Activated T-helper 2 cell treated with anti-CD3 and anti-CD28 coated beads, Interferon-gamma antibody, Interleukin-2, Interleukin-4, amounts not matched to agents 10 μg/mL and 5 μg/mL and 100 μg/mL, durations not matched to agents 14 hours and 24 hours and 36 hours (primary cell): ENCODE results near the gene INSM1. TPM values are rescaled to one million over a fixed set of nuclear protein-coding genes. Genes with fewer than 3 reads are reported as not detected.
A peak's percentile ranks its signal among the peaks of the same experiment; 100 is the strongest.

ENCODE experiments used
- DNase-seq: peaks from one replicate; pipeline ENCODE4 v3.0.0; 2021; ENCODE audit warnings: low spot score
- H3K27ac Mint-ChIP-seq: one replicate; pipeline ENCODE4 v1.8.0; 2021; ENCODE audit warnings: mixed read lengths
- H3K27me3 Mint-ChIP-seq: one replicate; pipeline ENCODE4 v1.8.0; 2021; ENCODE audit warnings: low read depth, mixed read lengths
- H3K36me3 Mint-ChIP-seq: one replicate; pipeline ENCODE4 v1.8.0; 2021; ENCODE audit warnings: low read depth, mixed read lengths
- H3K4me1 Mint-ChIP-seq: one replicate; pipeline ENCODE4 v1.8.0; 2021; ENCODE audit warnings: low read depth, mixed read lengths
- H3K4me3 Mint-ChIP-seq: one replicate; pipeline ENCODE4 v1.8.0; 2021; ENCODE audit warnings: low read depth, mild to moderate bottlenecking, moderate library complexity, mixed read lengths
- H3K9me3 Mint-ChIP-seq: one replicate; pipeline ENCODE4 v1.8.0; 2021; ENCODE audit warnings: mixed read lengths
- intact Hi-C: fragments of 100-400 bp; cut with micrococcal nuclease; formaldehyde crosslinking; loops from one replicate; pipeline ENCODE4 v1.15.1; 2023
- total RNA-seq: library from RNA; stranded (reverse); gene quantifications from 2 replicates; pipeline ENCODE4 v1.2.3, GENCODE V29; 2022

INSM1 gene
- total RNA-seq, 1 donor from 2014 or later: 31.5 TPM

GRCh38 chr20:20405623-20406022, 37.7 kb downstream of the INSM1 start:
- H3K27ac Mint-ChIP-seq: peak overlapping the region; percentile 17

DNA sequence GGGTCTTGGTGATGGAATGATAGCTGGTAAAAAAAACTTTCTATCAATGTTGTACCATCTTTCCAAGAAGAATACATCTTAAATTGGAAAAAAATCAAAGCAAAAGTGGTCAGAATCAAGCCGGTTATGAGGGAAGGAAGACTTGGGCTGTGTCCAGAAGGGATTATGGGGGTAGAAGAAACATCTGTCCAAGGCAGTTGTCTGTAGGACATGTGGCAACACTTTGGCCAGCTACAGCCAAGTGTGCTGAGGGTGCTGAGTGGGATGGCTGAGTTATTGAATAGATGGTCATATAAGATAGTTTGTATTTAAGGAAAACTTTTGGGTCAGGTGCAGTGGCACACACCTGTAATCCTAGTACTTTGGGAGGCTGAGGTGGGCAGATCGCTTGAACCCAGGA, 38.4 kb downstream of the INSM1 start:
- H3K27ac Mint-ChIP-seq: no peak overlapping the region
- intact Hi-C loops: no loop called here

More at GRCh38 chr20:20405623-20406022, 37.7 kb downstream of the INSM1 start:
- no peaks in the 10 kb centered on the region for H3K27me3 Mint-ChIP-seq
- intact Hi-C loops: no loop called here
- H3K4me3 Mint-ChIP-seq: no peak overlapping the region
- no peak for DNase-seq
- H3K9me3 Mint-ChIP-seq: no peaks in the 10 kb centered on the region
- H3K36me3 Mint-ChIP-seq: peaks cover 21% of the 10 kb centered on the region
- peaks cover 15% of the 10 kb centered on the region for H3K4me1 Mint-ChIP-seq

DNA sequence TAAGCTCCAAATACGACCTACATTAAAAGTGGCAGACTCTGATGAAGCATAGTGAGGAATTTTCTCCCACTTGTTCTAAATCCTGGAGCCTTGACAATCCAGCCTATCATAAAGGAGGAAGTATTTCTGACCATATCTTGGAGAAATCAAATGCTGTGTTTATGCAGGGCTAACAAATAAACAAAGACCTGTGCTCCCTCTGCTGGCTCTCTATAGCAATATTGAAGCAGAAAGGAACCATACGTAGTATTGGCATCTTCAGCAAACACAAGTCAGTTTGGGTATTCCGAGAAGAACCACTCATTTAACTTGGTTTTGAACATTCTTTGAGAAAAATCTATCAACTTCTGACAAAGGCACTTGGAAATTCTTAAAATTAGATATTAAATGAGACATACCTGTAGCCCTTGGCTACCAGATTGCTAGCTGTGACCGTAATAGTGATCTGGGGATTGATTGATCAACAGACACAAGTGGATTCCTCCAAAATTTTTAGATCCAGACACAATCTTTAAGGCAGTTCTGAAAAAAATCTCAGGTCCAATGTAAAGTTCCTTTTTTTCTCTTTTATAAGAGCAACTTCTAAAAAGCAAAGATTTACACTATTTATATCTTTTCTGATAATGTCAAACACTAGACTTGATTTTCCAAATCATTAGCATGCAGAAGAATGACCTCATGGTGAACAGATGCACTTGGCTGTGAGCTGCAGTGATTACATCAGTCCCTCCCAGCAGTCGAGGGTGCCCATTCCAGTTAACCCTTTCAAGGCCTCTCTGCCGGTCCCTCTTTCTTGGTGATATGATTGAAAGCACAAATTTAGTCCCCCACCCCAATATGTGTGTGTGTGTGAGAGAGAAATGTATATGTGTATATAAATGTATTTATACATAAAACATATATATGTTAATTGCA, 40.2 kb downstream of the INSM1 start:
- Mint-ChIP-seq H3K36me3 (peaks cover 35% of the 10 kb centered on the region), H3K27ac (no peak overlapping the region), H3K9me3 (no peaks in the 10 kb centered on the region), H3K27me3 (no peaks in the 10 kb centered on the region), H3K4me1 (peaks cover 37% of the 10 kb centered on the region), H3K4me3 (peak overlapping the region; percentile 30)
- DNase-seq: no peak
- intact Hi-C loops: no loop called here

More for the DNA sequence above, 38.4 kb downstream of the INSM1 start:
- no peak for DNase-seq
- Mint-ChIP-seq H3K27me3 (no peaks in the 10 kb centered on the region), H3K9me3 (no peaks in the 10 kb centered on the region), H3K36me3 (peaks cover 26% of the 10 kb centered on the region), H3K4me3 (no peak overlapping the region), H3K4me1 (peaks cover 19% of the 10 kb centered on the region)

DNA sequence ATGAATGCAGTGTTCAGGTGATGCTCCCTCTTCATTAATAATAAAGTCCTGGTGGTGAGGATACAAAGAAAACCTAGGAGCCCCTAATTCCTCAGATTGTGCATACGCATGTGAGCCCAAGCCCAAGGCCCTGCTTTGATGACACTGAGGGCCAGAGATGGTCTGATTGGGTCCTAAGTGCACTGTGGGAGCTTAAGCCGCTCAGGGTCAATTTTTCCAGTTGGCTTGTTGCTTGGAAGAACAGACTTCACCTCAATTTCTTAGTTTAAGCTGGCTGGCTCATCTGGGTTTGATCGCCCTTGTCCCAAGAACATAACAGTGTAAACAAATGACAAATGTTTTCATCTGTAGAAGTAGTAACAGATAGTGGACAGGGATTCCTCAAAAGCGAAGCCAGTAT, 41.4 kb downstream of the INSM1 start:
- peaks cover 41% of the 10 kb centered on the region for H3K4me1 Mint-ChIP-seq
- intact Hi-C loops: no loop called here
- no peaks in the 10 kb centered on the region for H3K27me3 Mint-ChIP-seq
- peaks cover 35% of the 10 kb centered on the region for H3K36me3 Mint-ChIP-seq
- no peak overlapping the region for H3K27ac Mint-ChIP-seq
- no peak overlapping the region for H3K4me3 Mint-ChIP-seq
- H3K9me3 Mint-ChIP-seq: no peaks in the 10 kb centered on the region
- no peak for DNase-seq

GRCh38 chr20:20410678-20411077, 42.8 kb downstream of the INSM1 start:
- Mint-ChIP-seq H3K4me1 (peaks cover 47% of the 10 kb centered on the region), H3K36me3 (peaks cover 38% of the 10 kb centered on the region), H3K9me3 (no peaks in the 10 kb centered on the region), H3K4me3 (peak overlapping the region; percentile 68), H3K27me3 (no peaks in the 10 kb centered on the region), H3K27ac (peak overlapping the region; percentile 72)
- DNase-seq: no peak
- intact Hi-C loops: loop anchor here (5.0 kb wide), 1 partner anchor 42 kb away; no protein-coding TSS in a partner anchor

DNA sequence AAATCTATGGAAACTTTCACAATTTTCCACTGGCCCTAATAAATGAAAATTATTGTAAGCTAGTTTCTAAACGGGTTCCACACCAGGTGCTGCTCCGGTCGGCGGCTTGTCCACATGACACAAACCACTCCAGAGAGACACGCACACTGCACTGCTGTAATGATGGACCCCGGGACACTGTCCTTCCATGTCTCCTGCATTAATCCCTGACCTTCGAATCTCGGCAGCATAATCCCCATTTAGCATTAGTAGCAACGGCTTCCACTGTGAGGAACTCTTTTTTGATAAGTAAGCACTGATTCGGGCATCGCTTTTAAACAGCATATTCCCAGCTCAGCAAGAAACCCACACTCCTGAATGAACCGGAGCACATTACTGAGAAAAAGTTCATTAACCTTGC, 43.5 kb downstream of the INSM1 start:
- intact Hi-C loops: loop anchor here (5.0 kb wide), 1 partner anchor 41 kb away; no protein-coding TSS in a partner anchor
- peaks cover 50% of the 10 kb centered on the region for H3K4me1 Mint-ChIP-seq
- peak overlapping the region; percentile 89 for H3K27ac Mint-ChIP-seq
- no peaks in the 10 kb centered on the region for H3K9me3 Mint-ChIP-seq
- DNase-seq: no peak
- H3K4me3 Mint-ChIP-seq: peak overlapping the region; percentile 81
- H3K36me3 Mint-ChIP-seq: peaks cover 34% of the 10 kb centered on the region
- H3K27me3 Mint-ChIP-seq: no peaks in the 10 kb centered on the region

DNA sequence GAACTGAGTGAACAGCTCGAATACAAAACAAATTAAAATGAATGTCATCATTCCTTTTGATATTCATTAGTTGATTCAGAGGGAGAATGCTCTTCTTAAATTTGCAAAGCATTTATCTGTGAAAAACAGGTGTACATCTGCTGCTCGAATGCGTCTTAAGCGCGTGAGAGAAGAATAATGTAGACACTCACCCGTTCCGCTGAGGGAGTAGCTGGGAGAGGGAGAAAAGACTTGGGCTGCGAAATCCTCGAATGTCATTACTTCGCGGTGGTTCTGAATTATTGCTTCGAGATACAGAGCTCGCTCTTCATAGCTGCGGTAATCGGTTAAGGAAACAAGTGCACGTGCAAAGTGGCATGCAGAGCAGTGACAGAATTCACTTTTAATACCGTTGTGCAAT, 43.9 kb downstream of the INSM1 start:
- Mint-ChIP-seq H3K4me3 (peak overlapping the region; percentile 81), H3K27ac (peak overlapping the region; percentile 89), H3K27me3 (no peaks in the 10 kb centered on the region), H3K4me1 (peaks cover 50% of the 10 kb centered on the region), H3K9me3 (no peaks in the 10 kb centered on the region), H3K36me3 (peaks cover 33% of the 10 kb centered on the region)
- intact Hi-C loops: loop anchor here (2.0 to 5.0 kb wide), 3 partner anchors 15 to 43 kb away; partner anchors contain the start of gene INSM1
- no peak for DNase-seq

GRCh38 chr20:20412750-20413149, 44.8 kb downstream of the INSM1 start:
- Mint-ChIP-seq H3K9me3 (no peaks in the 10 kb centered on the region), H3K36me3 (peaks cover 36% of the 10 kb centered on the region), H3K27ac (peak overlapping the region; percentile 89), H3K4me3 (peak overlapping the region; percentile 81), H3K27me3 (no peaks in the 10 kb centered on the region), H3K4me1 (peaks cover 56% of the 10 kb centered on the region)
- DNase-seq: no peak
- intact Hi-C loops: loop anchor here (1.0 to 5.0 kb wide), 4 partner anchors 14 to 79 kb away; partner anchors contain the start of gene INSM1

- H3K27me3 Mint-ChIP-seq: no peaks in the 10 kb centered on the region
- no peak overlapping the region for H3K4me3 Mint-ChIP-seq
- H3K27ac Mint-ChIP-seq: peak overlapping the region; percentile 89
- peaks cover 62% of the 10 kb centered on the region for H3K4me1 Mint-ChIP-seq
- H3K9me3 Mint-ChIP-seq: peaks cover 7% of the 10 kb centered on the region
- H3K36me3 Mint-ChIP-seq: peaks cover 42% of the 10 kb centered on the region
- intact Hi-C loops: loop anchor here (1.0 to 5.0 kb wide), 4 partner anchors 13 to 77 kb away; partner anchors contain the start of gene INSM1
- no peak for DNase-seq
Measured at GRCh38 chr20:20413810-20414281, 45.9 kb downstream of the INSM1 start.

DNA sequence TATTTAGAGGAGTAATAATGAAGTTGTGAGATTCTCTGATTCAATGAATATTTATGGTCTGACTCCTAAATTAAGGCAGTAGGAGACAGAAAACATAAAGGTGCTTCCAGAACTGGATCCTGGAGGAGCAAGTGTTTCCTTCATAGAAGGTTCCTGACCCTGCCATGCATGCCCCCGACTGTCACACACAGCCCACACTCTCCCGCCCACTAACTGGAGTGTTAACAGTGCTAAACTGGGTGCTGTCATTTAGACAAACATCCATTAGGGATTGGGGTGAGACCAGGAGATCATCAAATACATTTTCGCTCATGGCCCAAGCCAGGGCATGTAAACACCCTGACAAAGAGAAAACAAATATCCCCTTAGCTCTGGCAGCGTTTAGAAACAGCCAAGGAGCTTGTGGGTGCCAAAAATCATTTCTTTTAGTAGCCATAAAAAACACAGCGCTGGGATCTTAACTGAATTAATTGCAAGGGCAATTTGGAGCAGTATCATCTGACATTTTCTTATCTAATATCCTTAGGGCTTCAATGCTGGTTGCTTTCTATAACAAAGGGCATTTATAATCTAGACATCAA, 46.8 kb downstream of the INSM1 start:
- no peak for DNase-seq
- H3K9me3 Mint-ChIP-seq: peaks cover 7% of the 10 kb centered on the region
- intact Hi-C loops: loop anchor here (5.0 kb wide), 1 partner anchor 38 kb away; no protein-coding TSS in a partner anchor
- H3K27me3 Mint-ChIP-seq: no peaks in the 10 kb centered on the region
- no peak overlapping the region for H3K4me3 Mint-ChIP-seq
- peaks cover 63% of the 10 kb centered on the region for H3K4me1 Mint-ChIP-seq
- H3K27ac Mint-ChIP-seq: peak overlapping the region; percentile 66
- H3K36me3 Mint-ChIP-seq: peaks cover 36% of the 10 kb centered on the region

DNA sequence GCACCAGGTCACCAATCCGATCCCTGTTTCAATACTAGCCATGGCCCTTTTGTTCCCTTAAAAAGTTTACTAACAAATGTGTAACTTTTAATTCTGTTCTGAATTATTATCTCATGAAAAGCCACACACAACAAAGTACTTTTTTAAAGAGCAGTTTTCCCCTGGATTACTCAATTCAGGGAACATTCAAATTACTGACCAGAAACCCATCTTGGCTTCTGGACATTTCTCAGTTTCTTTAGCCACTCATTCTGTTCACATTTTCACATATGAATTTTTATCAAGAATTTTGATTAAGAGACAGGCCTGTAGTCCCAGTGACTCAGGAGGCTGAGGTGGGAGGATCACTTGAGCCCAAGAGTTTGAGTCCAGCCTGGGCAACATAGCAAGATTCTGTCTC, 47.4 kb downstream of the INSM1 start:
- no peak for DNase-seq
- no peaks in the 10 kb centered on the region for H3K27me3 Mint-ChIP-seq
- no peak overlapping the region for H3K4me3 Mint-ChIP-seq
- H3K27ac Mint-ChIP-seq: peak overlapping the region; percentile 66
- H3K4me1 Mint-ChIP-seq: peaks cover 64% of the 10 kb centered on the region
- intact Hi-C loops: no loop called here
- peaks cover 7% of the 10 kb centered on the region for H3K9me3 Mint-ChIP-seq
- peaks cover 32% of the 10 kb centered on the region for H3K36me3 Mint-ChIP-seq

- H3K27ac Mint-ChIP-seq: peak overlapping the region; percentile 75
- peaks cover 50% of the 10 kb centered on the region for H3K4me1 Mint-ChIP-seq
- intact Hi-C loops: no loop called here
Measured at GRCh38 chr20:20417876-20418676, 50.2 kb downstream of the INSM1 start.

More at GRCh38 chr20:20417876-20418676, 50.2 kb downstream of the INSM1 start:
- Mint-ChIP-seq H3K9me3 (peaks cover 7% of the 10 kb centered on the region), H3K27me3 (no peaks in the 10 kb centered on the region), H3K4me3 (no peak overlapping the region), H3K36me3 (peaks cover 16% of the 10 kb centered on the region)
- DNase-seq: no peak
